Measurements from ENCODE around the gene NOD2.

DNA sequence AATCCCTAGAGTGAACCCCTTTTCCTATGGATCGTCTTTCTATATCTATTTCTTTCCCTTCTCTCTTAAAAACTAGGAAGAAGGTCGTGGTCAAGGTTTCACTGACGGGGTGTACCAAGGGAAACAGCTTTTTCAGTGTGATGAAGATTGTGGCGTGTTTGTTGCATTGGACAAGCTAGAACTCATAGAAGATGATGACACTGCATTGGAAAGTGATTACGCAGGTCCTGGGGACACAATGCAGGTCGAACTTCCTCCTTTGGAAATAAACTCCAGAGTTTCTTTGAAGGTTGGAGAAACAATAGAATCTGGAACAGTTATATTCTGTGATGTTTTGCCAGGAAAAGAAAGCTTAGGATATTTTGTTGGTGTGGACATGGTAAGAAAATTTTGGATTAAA lies 58.1 kb downstream of the NOD2 start:
- TF ChIP-seq, protein P1, sequence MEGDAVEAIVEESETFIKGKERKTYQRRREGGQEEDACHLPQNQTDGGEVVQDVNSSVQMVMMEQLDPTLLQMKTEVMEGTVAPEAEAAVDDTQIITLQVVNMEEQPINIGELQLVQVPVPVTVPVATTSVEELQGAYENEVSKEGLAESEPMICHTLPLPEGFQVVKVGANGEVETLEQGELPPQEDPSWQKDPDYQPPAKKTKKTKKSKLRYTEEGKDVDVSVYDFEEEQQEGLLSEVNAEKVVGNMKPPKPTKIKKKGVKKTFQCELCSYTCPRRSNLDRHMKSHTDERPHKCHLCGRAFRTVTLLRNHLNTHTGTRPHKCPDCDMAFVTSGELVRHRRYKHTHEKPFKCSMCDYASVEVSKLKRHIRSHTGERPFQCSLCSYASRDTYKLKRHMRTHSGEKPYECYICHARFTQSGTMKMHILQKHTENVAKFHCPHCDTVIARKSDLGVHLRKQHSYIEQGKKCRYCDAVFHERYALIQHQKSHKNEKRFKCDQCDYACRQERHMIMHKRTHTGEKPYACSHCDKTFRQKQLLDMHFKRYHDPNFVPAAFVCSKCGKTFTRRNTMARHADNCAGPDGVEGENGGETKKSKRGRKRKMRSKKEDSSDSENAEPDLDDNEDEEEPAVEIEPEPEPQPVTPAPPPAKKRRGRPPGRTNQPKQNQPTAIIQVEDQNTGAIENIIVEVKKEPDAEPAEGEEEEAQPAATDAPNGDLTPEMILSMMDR (IDR thresholded peaks at IDR 0.05; ENCODE audit: insufficient read depth, low read depth, low read length), result no peak
- no peak for TF ChIP-seq EZH2 (IDR thresholded peaks at IDR 0.05; ENCODE audit: insufficient read depth, low read length)

All from astrocyte (in vitro differentiated cells and primary cell).